Chondrocyte (in vitro differentiated cells): Measurements from ENCODE around the gene ASPA. TPM values are rescaled to one million over a fixed set of nuclear protein-coding genes. Genes with fewer than 3 reads are reported as not detected.
"Not testable (repeated sequence)": the region's sequence is repeated elsewhere in the genome, so short reads cannot be mapped to it uniquely, and the experiment has no call there.

Source experiments
- DNase-seq: peaks from one replicate; pipeline ENCODE4 v3.0.0; 2021; ENCODE audit warnings: mixed read lengths, low spot score
- H3K27ac Mint-ChIP-seq: one replicate; pipeline ENCODE4 v1.8.0; 2021; ENCODE audit warnings: mild to moderate bottlenecking, moderate library complexity, mixed read lengths; ENCODE audit not compliant: unreplicated experiment
- H3K27me3 Mint-ChIP-seq: 2 replicates; pipeline ENCODE4 v1.8.0; 2021; ENCODE audit warnings: low read depth, mixed read lengths
- H3K36me3 Mint-ChIP-seq: 2 replicates; pipeline ENCODE4 v1.8.0; 2021; ENCODE audit warnings: low read depth, mixed read lengths
- H3K4me1 Mint-ChIP-seq: 2 replicates; pipeline ENCODE4 v1.8.0; 2021; ENCODE audit warnings: low read depth, mild to moderate bottlenecking, mixed read lengths
- H3K4me3 Mint-ChIP-seq: one replicate; pipeline ENCODE4 v1.8.0; 2021; ENCODE audit warnings: mild to moderate bottlenecking, moderate library complexity, mixed read lengths; ENCODE audit not compliant: unreplicated experiment
- H3K9me3 Mint-ChIP-seq: 2 replicates; pipeline ENCODE4 v1.8.0; 2021; ENCODE audit warnings: low read depth, mixed read lengths
- CTCF ChIP-seq: fragments of 200-600 bp; sonication (generic); IDR thresholded peaks from 2 replicates; pipeline ENCODE4 v1.5.0; 2021; ENCODE audit warnings: antibody characterized with exemption, mild to moderate bottlenecking, moderate library complexity
- total RNA-seq: library from RNA; stranded (reverse); gene quantifications from 3 replicates; pipeline ENCODE4 v1.2.1, GENCODE V29; 2021

Gene ASPA
- total RNA-seq, 1 donor from 2014 or later, result not detected

GRCh38 chr17:3448059-3448665, 27.6 kb upstream of the ASPA start:
- H3K27me3 Mint-ChIP-seq, result peaks cover 5% of the 10 kb centered on the region
- no peak overlapping the region for H3K4me3 Mint-ChIP-seq
- no peak for TF ChIP-seq CTCF
- no peaks in the 10 kb centered on the region for H3K4me1 Mint-ChIP-seq
- DNase-seq, result no peak
- H3K36me3 Mint-ChIP-seq, result no peaks in the 10 kb centered on the region
- peaks cover 2% of the 10 kb centered on the region for H3K9me3 Mint-ChIP-seq
- no peak overlapping the region for H3K27ac Mint-ChIP-seq

GRCh38 chr17:3466355-3466754, 9.4 kb upstream of the ASPA start:
- H3K9me3 Mint-ChIP-seq, H3K4me3 Mint-ChIP-seq, H3K4me1 Mint-ChIP-seq, H3K36me3 Mint-ChIP-seq, H3K27ac Mint-ChIP-seq, DNase-seq, H3K27me3 Mint-ChIP-seq: not testable (repeated sequence)

- no peak for TF ChIP-seq CTCF
- Mint-ChIP-seq H3K9me3 (no peaks in the 10 kb centered on the region), H3K36me3 (no peaks in the 10 kb centered on the region), H3K4me1 (no peaks in the 10 kb centered on the region), H3K4me3 (no peak overlapping the region), H3K27me3 (peaks cover 5% of the 10 kb centered on the region), H3K27ac (no peak overlapping the region)
- no peak for DNase-seq
These were observed 6.3 kb upstream of the ASPA start for GRCh38 chr17:3469529-3469928.

- no peak for TF ChIP-seq CTCF
- DNase-seq, result no peak
- Mint-ChIP-seq H3K36me3 (no peaks in the 10 kb centered on the region), H3K9me3 (no peaks in the 10 kb centered on the region), H3K27ac (no peak within 1 kb of the TSS), H3K4me3 (no peak within 1 kb of the TSS), H3K4me1 (no peaks in the 10 kb centered on the region), H3K27me3 (peaks cover 5% of the 10 kb centered on the region)
These were observed 4.2 kb upstream of the ASPA start, which contains the start of gene SPATA22 for GRCh38 chr17:3471599-3471998. Gene SPATA22, minus strand, starts transcription at chr17:3471819. Its CDS starts 2,494 bp downstream, at chr17:3469325.

- Mint-ChIP-seq H3K36me3 (no peaks in the 10 kb centered on the region), H3K27me3 (peaks cover 5% of the 10 kb centered on the region), H3K4me1 (no peaks in the 10 kb centered on the region), H3K4me3 (no peak overlapping the region), H3K9me3 (no peaks in the 10 kb centered on the region), H3K27ac (no peak overlapping the region)
- DNase-seq, result no peak
- no peak for TF ChIP-seq CTCF
These were observed 3.7 kb upstream of the ASPA start for GRCh38 chr17:3472137-3472536.

- H3K27ac Mint-ChIP-seq, result no peak overlapping the region
These were observed 1.6 kb upstream of the ASPA start for GRCh38 chr17:3474212-3474611.

More at GRCh38 chr17:3474212-3474611, 1.6 kb upstream of the ASPA start:
- DNase-seq, result no peak
- TF ChIP-seq CTCF, result no peak
- H3K4me3 Mint-ChIP-seq, result no peak overlapping the region
- no peaks in the 10 kb centered on the region for H3K36me3 Mint-ChIP-seq
- H3K27me3 Mint-ChIP-seq, result peaks cover 8% of the 10 kb centered on the region
- H3K4me1 Mint-ChIP-seq, result no peaks in the 10 kb centered on the region
- H3K9me3 Mint-ChIP-seq, result no peaks in the 10 kb centered on the region
